ENCODE data around the gene CCDC43.

CCDC43 gene

GRCh38 chr17:44633998-44634397, 55.6 kb downstream of the CCDC43 start:
- intact Hi-C loops (cut with DNase I), result loop anchor here (10.0 kb wide), 1 partner anchor 99 kb away; no protein-coding TSS in a partner anchor
- no peak for DNase-seq

GRCh38 chr17:44630703-44631102, 58.9 kb downstream of the CCDC43 start:
- intact Hi-C loops (cut with DNase I), result loop anchor here (10.0 kb wide), 1 partner anchor 96 kb away; no protein-coding TSS in a partner anchor
- DNase-seq, result no peak

DNA sequence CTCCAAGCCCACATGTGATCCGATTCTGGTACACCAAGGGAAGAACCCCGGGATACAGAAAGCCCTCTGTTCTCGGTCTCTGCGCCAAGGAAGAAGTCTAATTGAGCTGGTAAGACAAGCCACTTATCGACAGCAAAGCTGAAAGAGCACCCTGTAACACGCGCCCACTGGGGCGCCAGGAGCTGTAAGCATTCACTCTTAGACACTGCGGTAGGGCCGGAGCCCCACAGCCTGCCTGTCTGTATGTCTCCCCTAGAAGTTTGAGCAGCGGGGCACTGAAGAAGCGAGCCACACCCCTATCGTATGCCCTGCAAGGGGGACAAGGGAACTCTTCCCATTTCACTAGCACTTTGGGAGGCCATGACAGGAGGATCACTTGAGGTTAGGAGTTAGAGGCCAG, 60.3 kb downstream of the CCDC43 start:
- no peak for DNase-seq

GRCh38 chr17:44628243-44629188, 61.1 kb downstream of the CCDC43 start:
- peak in 39 of 42 donors; percentile 6 to 67 (median 38) for DNase-seq
- intact Hi-C loops (cut with DNase I), result no loop called here

More for the DNA sequence above, 60.3 kb downstream of the CCDC43 start:
- intact Hi-C loops (cut with DNase I), result no loop called here

- intact Hi-C loops (cut with DNase I), result no loop called here
- DNase-seq, result no peak
These were observed 61.9 kb downstream of the CCDC43 start for GRCh38 chr17:44627513-44628242.
